ENCODE data around the gene NEDD8.

The NEDD8 gene

DNA sequence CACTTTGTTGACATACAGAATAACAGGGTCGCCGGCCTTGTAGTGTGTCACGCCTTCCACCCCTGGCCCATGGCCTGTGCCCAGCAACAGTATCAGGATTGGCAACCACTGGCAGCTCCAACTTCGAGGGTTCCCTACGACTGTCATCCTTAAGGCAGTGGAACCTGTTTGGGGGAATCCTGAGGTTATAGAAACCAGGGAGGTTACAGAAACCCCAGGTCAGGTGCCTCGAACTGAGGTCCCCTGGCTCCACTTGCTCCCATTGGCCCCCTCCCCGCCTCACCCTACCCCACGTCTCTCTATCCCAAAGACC is 37.3 kb downstream of the NEDD8 start:
- DNase-seq = no peak

DNA sequence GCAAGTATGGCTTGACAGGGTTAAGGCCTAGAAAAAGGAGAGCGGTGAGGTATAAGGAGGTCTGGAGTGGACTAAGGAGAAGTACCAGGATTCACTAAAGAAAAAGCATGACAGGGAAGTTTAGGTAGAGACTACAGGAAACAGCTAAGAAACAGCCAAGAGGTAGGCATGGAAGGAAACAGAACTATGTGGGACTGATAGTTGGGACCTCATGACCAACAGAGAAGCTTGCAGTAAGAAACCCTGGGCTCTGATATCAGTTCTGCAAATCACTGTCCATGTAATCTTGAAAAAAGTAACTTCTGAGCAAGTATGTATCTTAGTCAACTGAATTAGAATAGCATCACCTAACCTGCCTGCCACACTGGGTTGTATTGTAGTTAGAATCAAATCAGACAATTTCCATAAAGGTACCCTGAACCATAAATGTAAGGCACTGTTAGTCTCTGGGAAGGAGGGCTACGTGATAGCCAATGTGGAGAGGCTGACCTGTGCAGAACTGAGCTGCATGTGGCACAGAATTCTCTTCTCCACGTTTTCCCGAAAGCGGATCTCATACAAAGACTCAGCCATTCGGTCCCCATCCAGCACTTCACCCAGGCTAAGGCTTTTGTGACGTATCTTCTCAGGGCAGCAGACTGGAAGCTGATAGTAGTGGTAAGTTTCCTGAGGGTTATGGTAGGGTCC is 37.8 kb downstream of the NEDD8 start:
- DNase-seq = no peak

DNA sequence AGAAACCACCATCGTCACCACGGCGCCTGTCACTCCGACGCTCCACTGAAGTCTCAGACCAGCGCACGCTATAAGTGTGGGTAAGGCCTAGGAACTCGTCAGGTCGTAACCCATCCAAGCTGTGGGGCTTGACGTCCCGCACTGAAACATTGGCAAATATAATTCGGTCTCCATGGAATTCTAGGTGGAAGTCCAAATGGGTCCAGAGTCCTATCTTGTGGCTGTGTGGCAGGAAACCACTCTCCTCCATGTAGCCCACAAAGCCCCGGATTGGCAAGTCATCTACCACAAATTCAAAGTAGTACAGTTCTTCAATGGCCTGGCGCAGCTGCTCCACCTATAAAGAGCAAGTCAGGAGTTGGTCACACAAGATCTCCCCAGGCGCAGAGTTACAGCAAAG is 39.2 kb downstream of the NEDD8 start:
- DNase-seq = no peak

DNA sequence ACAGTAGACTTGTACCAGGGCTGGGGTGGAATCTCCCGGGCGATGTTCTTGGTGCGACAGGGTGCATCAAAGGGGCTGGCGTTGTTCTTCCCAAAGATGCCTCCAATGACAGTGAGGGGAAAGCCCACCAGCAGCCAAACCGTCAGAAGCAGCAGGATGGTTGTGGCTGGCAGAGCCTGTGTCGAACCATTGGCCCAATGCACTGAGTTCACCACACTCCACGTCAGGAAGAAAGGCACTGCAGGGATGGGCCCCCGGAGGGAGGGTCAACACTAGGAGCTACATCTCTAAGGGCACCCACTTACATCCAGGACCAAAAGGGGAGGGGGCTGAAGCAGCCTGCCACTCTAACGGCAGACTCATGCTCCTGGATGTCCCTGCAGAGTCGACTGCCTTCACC is 41.8 kb downstream of the NEDD8 start:
- no peak for DNase-seq

DNA sequence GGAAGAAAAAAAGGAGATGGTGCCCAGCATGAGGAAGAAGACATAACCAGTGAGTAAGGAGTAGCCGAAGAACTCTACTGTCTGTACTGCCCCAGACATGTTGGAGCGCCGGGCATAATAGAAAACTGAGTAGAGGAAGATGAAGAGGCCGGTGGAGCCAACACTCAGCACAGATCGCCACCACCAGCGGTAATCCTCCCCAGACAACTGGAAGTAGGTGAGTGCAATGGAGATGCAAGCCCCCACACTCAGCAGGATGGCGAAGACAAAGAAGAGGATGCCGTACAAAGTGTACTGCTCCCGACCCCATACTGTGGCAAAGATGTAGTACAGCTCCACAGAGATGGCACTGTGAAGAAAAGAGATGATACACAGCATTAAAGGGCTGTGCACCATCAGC is 42.7 kb downstream of the NEDD8 start:
- DNase-seq = no peak

DNA sequence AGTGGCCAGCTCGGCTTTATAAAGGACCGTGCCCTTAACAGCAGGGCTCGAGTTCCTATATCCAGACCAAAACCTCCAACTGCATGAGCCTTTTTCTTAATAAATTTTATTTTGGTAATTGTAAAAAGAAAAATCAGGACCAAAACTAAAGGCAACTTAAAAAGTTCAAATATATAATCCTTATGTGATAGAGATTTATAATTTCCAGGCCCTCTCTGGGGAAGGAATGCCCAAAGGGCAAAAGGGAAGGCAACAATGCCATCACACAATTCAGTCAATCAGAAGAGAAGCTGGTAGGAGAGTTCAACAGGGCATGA is 43.1 kb downstream of the NEDD8 start:
- no peak for DNase-seq

DNA sequence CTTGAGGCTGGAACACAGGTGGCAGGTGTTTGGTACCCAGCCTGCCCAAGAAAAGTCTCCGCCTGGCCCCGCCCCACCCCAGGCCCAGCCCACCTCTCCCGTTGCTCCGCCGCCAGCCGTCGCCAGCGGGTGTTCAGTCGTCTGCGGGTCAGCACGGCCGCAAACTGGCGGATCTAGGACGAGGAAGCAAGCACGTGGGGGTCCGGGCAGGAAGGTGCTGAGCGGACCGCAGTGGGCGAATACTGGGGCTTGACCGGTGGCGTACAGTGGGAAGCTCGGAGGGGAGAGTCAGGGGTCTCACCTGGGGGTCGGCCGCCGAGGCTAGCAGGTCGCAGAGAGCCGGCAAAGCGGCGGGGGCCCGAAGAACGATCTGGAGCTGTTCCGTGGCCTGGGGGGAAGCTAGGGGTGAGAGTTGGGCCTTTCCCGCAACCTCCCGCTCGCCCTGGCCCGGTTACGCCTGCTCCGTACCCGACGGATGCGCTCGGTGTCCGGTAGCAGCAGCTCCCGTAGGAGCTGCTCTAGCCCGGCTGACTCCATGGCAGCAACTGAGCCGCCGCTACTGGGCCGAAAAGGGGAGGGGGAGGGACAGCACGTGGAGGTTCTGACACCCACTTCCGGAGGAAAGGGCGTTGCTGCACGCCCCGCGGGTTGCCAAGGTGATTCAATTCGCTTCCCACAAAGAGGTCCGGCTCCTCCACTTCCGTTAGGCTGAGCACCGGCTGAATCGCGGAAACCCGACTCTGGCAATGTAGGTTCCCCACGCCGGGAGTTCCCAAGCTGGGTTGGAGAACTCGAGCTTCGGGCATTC is 43.7 kb downstream of the NEDD8 start, which contains the start of gene IPO4:
Gene IPO4 (minus strand): TSS at position 566 of the 808 bp plus-strand sequence. CDS start 29 bp downstream, at position 537.
- DNase-seq = peak; percentile 98

DNA sequence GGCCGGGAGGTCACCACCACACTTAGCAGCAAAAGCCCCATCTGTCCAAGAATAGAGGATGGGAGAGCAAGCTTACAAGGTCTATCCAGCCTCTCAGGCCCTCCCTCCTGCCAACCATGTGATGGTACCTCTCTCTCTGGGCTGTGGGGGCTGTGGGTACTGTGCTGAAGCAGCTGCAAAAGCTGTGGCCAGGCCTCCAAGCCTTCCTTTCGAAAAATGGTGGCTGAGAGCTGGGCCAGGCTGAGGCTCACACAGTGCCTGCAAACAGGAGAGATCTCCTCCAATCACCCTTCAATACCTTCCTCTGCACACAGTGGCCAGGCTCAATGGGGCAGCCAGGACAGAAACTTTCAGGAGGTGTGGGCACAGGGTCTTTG is 44.6 kb downstream of the NEDD8 start:
- no peak for DNase-seq

DNA sequence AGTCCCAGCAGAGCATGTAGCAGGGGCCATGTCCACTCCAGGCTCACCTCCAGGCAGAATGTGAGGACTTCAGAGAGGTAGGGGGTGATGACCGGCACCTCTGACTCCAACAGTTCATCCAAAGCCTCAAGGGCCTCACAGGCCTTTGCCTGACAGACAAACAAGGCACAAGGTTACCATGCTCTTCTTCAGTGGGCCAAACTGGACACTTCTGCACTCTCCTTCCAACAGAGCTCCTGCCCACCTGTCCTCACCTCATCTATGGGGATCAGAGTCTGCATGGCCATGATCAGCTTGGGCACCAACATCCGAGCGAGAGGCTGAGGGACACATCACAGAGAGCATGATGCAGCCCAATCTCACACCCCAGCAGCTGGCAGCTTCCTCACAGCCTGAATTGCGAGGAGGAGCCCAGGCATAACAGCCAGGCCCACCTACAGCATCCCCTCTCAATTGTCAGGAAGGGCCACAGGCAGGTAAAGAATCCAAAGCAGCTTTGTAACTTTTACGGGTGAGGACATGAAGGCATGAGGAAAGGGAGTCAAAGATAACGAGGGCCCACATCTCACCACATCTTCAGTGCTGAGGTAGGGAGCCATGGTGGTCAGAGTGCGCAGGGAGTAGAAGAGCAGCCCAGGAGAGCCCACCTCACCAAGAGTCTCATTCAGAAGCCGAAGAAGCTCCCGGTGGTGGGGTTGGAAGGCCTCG is 45.2 kb downstream of the NEDD8 start:
- no peak for DNase-seq

DNA sequence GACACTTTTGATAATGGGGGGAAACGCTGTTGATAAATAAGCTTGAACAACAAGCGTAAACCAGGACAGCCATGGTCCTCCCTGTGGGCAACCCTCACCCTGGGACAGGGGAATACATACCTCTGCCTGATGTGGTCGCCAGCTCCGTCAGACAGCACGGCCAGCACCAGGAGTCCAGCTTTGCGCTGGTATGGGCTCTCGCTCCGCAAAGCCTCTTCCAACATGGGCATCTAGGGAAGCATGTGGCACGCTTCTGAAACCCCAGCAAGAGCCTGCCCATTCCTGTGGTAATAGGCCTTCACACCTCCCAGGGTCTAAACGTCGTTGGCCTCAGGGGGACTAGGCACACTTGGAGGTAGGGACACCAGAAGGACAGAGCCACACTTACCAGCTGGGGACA is 46.4 kb downstream of the NEDD8 start:
- DNase-seq = no peak

DNA sequence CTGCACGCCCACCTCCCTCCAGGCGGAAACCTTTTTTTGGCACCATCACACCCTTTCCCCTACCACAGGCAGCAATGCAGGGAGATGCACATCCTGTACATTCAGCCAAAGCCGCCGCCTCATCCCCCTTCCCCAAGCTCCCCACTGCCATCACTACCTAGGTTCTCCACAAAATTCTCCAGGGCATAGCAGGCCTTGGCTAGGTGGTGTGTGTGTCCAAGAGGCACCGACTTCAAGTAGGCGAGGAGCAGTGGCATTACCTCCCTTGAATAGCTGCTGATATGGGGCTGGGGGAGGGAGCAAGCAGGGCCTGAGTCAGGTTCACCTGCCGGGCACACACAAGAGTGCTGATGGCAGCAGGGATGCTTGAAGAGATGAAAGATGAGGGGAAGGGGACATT is 47.1 kb downstream of the NEDD8 start:
- no peak for DNase-seq

DNA sequence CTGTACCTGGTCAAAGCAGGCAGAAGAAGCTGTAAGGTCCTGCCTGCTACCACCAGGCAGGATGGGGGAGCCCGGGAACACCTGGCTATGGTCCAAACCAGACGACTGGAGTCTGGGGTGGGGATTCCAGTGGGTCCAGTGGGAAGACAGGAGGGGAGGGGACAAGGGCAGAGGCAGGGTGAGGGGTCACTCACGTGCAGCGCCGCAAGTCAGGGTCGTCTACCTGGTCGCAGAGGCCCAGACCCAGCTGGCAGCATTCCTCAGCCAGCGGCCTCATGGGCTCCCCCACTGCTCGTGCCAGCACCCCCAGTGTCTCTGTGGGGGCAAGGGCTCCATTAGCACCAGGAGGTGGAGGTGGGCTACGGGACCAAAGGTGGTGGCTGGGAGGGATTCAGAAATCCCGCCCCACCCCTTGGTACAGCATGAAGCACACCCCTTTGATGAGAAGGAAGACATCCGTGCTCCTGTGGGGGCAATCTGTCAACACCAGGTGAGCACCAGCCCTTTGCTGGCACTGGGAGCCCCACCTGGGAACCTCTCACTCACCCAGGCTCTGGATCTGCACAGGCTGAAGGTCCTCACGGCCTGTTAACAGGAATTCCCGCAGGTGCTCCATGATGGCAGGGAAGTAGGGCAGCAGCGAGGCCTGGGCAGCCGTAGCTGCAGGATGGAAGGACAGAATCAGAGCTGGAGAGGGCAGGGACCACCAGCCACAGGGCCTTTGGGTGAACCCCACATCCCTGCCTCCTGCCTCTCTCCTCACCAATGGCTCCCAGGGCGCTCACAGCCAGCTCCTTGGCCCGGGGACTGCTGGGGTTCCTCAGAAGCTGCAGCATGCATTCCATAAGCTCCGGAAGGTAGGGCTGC is 47.8 kb downstream of the NEDD8 start:
- no peak for DNase-seq

DNA sequence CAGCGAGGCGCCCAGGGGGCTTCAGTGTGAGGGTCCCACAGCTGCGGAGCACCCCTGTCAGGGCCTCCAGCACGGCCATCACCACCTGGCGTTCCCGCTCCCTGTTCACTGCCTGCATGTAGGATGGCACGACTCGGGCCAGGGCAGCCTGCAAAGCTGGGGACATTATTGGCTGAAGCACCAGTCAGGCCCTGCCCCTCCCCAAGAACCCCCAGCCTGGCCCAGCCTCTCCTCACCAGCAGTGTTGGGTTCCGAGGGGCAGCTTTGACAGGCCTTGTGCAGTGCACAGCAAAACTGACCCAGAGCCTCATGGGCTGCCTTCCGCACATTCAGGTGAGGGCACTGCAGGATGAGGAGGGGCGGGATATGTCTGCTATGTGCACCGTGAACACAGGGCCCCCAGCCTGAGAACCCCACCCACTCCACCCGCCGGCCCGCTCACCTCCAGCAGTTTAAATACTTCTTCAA is 49.1 kb downstream of the NEDD8 start:
- DNase-seq = no peak

DNA sequence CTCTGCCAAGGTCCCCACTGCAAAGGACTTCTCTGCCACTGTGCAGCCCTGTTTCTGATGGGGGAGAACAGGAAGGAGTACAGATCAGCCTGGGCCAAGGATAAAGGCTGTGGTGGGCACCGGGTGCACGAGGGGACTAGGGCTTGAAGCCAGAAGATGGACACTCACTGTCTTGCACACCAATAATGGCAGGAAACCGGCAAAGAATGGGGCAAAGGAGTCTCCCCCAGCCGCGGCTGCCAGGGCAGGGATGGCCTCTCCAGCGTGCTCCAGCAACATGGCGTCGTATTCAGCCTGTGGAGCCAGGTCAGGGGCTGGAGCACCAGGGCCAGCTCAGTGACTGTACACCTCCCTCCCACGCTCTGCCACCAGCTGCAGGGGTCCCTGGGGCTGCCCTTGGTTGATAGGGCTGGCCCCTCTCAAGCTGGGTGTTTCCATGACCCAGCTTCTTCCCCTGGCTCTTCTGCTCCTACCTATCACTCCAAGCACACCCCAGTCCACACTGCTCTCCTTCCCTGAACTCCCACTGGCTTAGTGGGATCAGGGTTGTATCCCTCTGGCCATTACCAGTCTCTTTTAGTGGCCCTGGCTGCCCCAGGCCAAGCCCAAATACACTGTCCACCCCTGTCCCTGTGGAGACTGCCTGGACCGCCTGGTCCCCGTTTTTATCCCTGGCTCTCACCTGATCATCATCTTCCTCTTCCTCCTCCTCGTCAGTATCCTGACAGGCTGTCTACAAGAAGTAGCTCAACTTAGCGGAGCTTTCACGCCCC is 49.9 kb downstream of the NEDD8 start:
- DNase-seq = no peak

DNA sequence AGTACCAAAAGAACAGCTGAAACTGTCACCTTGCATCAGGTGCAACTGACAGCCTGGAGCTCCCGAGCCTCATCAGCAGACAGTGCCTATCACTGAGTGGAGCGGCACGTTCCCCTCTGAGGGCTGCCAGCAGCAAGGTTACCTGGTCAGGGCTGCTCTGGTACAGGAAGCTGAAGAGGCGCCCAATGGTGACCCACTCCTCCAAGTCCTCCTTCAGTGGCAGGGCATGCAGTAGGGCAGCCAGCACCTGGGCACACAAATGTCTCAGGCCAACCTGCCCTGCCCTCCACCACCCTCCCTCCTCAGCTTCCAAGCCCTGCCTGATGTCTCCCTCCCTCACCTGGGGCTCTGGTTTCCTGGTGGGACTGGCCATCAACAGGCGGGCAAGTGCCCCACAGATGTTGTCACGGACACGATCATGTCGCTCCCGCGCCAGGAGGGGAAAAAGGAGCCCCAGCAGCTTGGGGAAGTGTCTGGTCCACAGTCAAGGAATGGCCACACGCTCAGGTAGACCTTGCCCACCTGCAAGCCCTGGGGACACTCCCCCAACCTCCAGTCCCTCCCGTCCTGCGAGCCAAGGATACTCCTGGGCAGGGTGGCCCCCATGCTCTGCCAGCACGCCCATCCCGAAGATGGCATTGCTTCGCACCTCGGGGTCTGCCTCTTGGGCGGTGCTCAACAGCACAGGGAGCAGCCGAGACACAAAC is 50.6 kb downstream of the NEDD8 start:
- DNase-seq = no peak

DNA sequence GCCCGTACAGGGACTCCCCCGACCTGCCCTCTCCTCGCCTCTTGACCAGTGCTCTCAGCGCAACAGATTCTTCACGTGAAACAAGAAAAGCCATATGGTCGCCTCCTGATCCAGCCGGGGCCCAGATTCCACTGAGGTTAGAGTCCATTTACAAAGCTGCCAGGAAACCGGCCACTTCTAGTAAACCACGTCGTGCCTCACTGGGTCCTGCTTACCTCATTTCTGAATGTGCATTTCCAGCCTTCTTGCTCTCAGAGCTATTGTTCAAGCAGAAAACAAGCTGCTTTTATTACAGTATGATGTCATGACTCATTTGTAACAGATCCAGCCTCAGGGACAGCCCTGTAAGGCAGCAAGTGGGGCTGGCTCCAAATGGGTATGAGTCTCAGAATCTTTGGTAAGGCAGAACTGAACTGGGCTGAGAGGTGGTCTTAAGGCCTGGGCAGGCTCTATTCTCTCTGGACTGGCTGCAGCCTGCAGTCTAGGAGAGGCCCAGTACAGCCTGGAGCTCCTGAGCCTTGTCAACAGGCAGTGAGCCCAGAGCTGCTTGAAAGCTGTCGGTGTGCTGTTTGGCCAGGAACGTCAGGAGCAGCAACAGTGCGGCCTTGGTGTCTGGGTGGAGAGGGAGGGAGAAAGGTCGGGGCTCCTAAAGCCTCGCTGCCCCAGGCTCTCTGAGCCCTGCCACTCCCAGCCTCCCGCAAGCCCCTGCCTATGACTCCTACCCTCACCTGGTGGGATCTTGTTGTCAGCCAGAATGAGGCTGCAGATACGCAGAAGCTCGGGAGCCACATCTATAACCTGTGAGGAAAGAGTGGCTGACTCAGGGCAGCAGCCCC is 52.0 kb downstream of the NEDD8 start:
- DNase-seq = no peak

DNA sequence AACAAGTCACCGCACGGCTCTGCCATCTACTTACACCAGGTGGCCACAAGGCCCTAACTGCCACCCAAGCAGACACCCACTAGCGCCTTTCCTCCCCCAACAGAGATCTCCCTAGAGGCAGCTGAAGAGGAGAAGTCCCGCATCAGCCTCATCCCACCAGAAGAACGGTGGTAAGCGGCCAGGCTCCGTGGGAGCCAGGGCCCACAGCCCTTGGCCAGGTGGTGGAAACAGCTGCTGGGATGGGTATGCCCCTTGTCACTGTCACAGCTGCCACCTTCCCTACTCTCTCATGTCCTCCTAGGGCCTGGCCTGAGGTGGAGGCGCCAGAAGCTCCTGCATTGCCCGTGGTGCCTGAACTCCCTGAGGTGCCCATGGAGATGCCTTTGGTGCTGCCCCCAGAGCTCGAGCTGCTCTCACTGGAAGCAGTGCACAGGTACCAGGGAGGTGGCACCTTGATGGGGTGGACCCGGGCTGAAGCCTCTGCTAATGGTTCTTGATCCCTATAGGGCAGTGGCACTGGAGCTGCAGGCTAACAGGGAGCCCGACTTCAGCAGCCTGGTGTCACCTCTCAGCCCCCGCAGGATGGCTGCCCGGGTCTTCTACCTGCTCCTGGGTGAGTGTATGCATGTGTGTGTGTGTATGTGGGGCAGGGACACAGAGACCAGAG is 52.7 kb downstream of the NEDD8 start:
- DNase-seq = peak; percentile 18

DNA sequence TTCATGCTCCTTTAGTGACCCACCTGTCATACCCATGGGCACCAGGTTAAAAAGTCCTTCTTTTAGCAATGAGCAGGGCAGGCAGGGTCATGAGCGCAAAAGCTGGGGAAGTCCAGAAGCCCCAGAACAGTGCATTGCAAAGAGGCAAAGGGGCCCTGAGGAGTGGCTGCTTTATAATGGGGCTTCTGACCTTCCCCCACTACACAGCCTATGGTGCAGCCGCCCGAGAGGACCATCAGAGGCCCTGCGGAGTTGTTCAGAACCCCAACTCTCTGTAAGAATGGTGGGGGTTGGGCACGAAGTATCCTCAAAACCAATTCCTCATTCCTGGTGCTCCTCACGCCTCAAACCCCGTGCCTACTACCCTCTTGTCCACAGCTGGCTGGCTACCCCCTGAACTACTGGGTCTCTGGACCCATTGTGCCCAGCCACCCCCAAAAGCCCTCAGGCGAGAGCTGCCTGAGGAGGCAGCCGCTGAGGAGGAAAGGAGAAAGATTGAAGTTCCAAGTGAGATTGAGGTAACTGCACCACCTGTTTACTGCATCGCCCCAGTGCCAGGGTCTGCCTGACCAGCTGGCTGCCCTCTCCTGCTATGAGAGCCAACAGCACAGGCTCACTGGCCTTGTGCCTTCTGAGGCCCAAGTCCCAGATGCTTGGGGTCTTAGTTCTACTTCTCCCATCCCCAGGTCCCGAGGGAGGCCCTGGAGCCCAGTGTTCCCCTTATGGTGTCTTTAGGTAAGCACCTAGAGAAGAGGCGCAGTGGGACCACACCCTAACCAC is 53.6 kb downstream of the NEDD8 start:
- DNase-seq = no peak

DNA sequence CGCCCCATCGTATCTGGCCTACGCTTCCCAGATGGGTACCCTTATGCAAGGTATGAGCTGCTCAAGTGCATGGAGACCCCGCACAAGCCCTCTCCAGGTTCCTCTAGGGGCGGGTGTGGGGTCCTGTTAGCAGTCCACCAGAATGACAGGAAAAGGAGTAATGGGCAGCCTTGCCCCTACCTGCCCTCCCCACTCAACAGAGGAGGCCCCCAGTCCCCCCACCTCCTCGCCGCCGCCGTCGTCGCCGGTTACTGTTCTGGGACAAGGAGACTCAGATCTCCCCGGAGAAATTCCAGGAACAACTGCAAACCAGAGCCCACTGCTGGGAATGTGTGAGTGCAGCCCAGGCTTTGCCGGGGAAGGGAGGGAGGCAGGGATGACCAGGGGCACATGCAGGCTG is 54.3 kb downstream of the NEDD8 start:
- DNase-seq = no peak

Data from NCI-H82 (cell line).